Ovary (tissue), 3 donors: ENCODE data around the gene MAN1B1.

ENCODE experiments used
- CTCF ChIP-seq, 3 donors: fragments of 450-650 bp in 2 of 3; fragments of 200-600 bp in 1 of 3; IDR thresholded peaks; one replicate each; pipeline versions ENCODE4 v1.5.1 to v1.8.0; 2016 to 2022; ENCODE audit warnings: antibody characterized with exemption in 3 of 3, mild to moderate bottlenecking in 1 of 3
- POLR2A ChIP-seq: fragments of 450-650 bp; IDR thresholded peaks from one replicate; pipeline ENCODE4 v1.6.1; 2017; ENCODE audit warnings: antibody characterized with exemption, mild to moderate bottlenecking, moderate library complexity
- donor health status: DM: no; HTN: no; CAD: no.

GRCh38 chr9:137066096-137066861, 20.5 kb upstream of the MAN1B1 start:
- TF ChIP-seq CTCF (IDR thresholded peaks at IDR 0.05) (no peak), POLR2A (no peak)
